ENCODE data around the gene PECR.

DNA sequence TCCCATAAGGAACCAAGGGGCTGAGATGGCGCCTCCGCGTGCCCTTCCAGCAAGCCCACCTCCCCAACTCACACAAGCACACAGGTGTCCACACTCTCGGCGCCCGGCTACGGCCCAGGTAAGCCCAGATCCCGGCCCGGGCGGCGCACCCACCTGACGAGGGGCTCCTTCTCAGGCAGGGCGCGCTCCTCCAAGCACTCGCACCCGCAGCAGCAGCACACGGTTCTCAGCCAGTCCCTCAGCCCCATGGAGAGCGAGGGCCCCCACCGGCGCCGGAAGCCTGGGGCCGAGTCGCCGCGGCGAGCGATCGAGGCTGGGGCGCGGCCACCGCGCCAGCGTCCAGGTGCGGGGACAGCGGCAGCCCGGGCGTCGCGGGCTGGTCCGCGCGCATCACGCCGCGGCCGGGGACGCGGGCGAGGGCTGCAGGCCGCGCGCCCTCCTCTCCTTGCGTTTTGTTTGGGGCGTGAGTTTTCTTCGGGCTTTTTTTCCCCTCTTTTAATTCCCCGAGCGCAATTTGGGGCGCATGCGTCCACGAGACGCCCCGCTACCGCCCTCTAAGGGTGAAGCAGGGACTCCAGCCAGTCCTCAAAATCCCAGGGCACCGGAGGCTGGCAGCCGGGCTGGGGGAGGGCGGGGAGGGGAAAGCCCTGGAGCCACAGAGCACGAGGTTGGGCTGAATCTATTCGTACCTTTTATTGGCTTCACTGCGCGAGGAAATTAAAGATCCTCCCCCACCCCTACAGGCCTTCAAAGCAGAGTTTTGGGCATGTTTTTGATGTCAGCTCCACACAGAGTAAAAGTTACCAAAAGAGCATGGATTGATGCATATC lies 68.3 kb downstream of the PECR start, which contains the start of gene MREG:
- TF ChIP-seq, protein P1, sequence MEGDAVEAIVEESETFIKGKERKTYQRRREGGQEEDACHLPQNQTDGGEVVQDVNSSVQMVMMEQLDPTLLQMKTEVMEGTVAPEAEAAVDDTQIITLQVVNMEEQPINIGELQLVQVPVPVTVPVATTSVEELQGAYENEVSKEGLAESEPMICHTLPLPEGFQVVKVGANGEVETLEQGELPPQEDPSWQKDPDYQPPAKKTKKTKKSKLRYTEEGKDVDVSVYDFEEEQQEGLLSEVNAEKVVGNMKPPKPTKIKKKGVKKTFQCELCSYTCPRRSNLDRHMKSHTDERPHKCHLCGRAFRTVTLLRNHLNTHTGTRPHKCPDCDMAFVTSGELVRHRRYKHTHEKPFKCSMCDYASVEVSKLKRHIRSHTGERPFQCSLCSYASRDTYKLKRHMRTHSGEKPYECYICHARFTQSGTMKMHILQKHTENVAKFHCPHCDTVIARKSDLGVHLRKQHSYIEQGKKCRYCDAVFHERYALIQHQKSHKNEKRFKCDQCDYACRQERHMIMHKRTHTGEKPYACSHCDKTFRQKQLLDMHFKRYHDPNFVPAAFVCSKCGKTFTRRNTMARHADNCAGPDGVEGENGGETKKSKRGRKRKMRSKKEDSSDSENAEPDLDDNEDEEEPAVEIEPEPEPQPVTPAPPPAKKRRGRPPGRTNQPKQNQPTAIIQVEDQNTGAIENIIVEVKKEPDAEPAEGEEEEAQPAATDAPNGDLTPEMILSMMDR (IDR thresholded peaks at IDR 0.05) = peak in 2 of 3 experiments; percentile 53 to 65
- no peak for TF ChIP-seq POLR2A (IDR thresholded peaks at IDR 0.05)
